ENCODE data around the gene FLII. TPM values are rescaled to one million over a fixed set of nuclear protein-coding genes. Genes with fewer than 3 reads are reported as not detected.

FLII gene
- total and polyA plus RNA-seq, 2 of the 13 experiments (the other 11 are each of a cell fraction or from before 2014, with no cell fraction given), result 130 to 303 TPM

DNA sequence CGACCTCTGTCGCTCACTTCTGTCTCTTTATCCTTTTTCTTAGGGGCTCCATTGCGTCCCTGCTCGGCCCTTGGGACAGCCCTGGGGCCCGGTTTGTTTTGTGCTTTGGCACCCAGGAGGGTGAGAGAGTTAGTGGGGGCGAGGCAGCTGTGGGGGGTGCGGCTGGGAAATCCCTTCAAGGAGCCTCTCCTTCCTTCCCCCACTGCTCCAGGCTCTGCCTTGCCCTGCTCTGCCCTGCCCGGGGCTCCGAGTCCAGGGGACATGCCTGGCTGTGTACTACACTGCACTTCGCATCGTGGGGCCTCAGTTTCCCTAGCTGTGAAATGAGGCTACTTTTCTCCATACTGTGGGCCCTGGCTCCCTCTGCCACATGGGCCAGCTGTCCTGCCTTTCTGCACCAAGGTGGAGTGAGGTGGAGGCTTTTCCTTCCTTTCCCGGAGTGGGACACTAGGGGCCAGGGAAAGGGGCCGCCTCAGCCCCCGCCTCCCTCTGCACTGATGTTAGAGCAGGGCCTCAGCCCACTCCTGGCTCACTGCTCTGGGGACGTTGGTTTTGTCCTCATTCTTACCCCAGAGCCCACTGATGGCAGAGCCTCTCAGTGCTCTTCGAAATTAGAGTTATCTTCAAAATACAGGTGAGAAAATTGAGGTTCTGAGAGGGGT is 32.1 kb downstream of the FLII start (continued):
- TF ChIP-seq, protein P1, sequence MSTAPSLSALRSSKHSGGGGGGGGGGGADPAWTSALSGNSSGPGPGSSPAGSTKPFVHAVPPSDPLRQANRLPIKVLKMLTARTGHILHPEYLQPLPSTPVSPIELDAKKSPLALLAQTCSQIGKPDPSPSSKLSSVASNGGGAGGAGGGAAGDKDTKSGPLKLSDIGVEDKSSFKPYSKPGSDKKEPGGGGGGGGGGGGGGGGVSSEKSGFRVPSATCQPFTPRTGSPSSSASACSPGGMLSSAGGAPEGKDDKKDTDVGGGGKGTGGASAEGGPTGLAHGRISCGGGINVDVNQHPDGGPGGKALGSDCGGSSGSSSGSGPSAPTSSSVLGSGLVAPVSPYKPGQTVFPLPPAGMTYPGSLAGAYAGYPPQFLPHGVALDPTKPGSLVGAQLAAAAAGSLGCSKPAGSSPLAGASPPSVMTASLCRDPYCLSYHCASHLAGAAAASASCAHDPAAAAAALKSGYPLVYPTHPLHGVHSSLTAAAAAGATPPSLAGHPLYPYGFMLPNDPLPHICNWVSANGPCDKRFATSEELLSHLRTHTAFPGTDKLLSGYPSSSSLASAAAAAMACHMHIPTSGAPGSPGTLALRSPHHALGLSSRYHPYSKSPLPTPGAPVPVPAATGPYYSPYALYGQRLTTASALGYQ (CRISPR knock-in tag; IDR thresholded peaks at IDR 0.05), result no peak
- TF ChIP-seq ZNF777 (CRISPR knock-in tag; IDR thresholded peaks at IDR 0.05) (no peak), NONO (IDR thresholded peaks at IDR 0.05) (no peak), NONO (CRISPR knock-in tag; conservative IDR thresholded peaks at IDR 0.05) (no peak), SP2 (CRISPR knock-in tag; IDR thresholded peaks at IDR 0.05) (no peak), HHEX (CRISPR knock-in tag; IDR thresholded peaks at IDR 0.05) (no peak), CHCHD3 (CRISPR knock-in tag; IDR thresholded peaks at IDR 0.05) (no peak), ZNF619 (CRISPR knock-in tag; IDR thresholded peaks at IDR 0.05) (no peak), ZC3H4 (CRISPR knock-in tag; IDR thresholded peaks at IDR 0.05; ENCODE audit: borderline replicate concordance) (no peak), SALL1 (CRISPR knock-in tag; IDR thresholded peaks at IDR 0.05) (0 out of 2 replicates have a peak, but pooled peaks have one; percentile 4)

GRCh38 chr17:18225642-18226283 is 32.8 kb downstream of the FLII start:
- no TSS peak for BruUV-seq (replicated peaks)
- H4K20me1 ChIP-seq (ENCODE audit: insufficient read depth, low read length), result peaks cover 4% of the 10 kb centered on the region; the same call in 1 of the 2 replicates
- H3K79me2 ChIP-seq (ENCODE audit: insufficient read depth, low read length), result peaks cover 21% of the 10 kb centered on the region
- intact Hi-C loops (cut with micrococcal nuclease; ENCODE audit: unreplicated experiment) (no loop called here), in situ Hi-C loops (cut with HindIII; ENCODE audit: extremely low pct_ligation_motif_present, low pct_unique_long_range_greater_than_20kb) (no loop called here)
- no peak overlapping the region for H3K27ac ChIP-seq (ENCODE audit: extremely low read length, insufficient read depth, low read length)
- DNase-seq (ENCODE audit: low spot score) (no peak), ATAC-seq (peak; percentile 1; the same call in 1 of the 3 replicates), FAIRE-seq (no peak)
- peak overlapping the region; percentile 97 for H3K4me2 ChIP-seq (ENCODE audit: low read depth, low read length)
- H3K4me1 ChIP-seq (ENCODE audit: insufficient read depth, low read length), result peaks cover 54% of the 10 kb centered on the region
- peak overlapping the region; percentile 79 for H3K9ac ChIP-seq (ENCODE audit: insufficient read depth, low read depth, low read length)
- no peaks in the 10 kb centered on the region for H3K9me3 ChIP-seq (ENCODE audit: low read length)
- no peaks in the 10 kb centered on the region for H3K36me3 ChIP-seq (replicated peaks in 1 of 2; ENCODE audit: control insufficient read depth in 1 of 2, insufficient read depth in 2 of 2, low read length in 2 of 2)
- no peak overlapping the region for H2AFZ ChIP-seq (ENCODE audit: low read length)
- no peaks in the 10 kb centered on the region; a peak in 1 of 5 replicates for H3K27me3 ChIP-seq (ENCODE audit: control insufficient read depth in 1 of 2, insufficient read depth in 2 of 2, low read length in 2 of 2)
- ChIA-PET CTCF (ENCODE audit: low intra/inter-chr PET ratio, low total read pairs) (no interaction called here), POLR2A (interaction anchor here (1.5 to 3.2 kb wide), 3 partner anchors 18 to 89 kb away, joined by 3 to 29 read pairs (median 7); partner anchors contain the start of genes ALKBH5, SMCR8 and TOP3A)
- H3K4me3 ChIP-seq (replicated peaks in 1 of 3; ENCODE audit: insufficient read depth in 1 of 3, low read depth in 2 of 3, low read length in 3 of 3), result peak overlapping the region; percentile 85 to 96 (median 89)
- 3% methylated on average over 6 of the region's 57 CpGs for WGBS (ENCODE audit: low lambda C conversion rate)
- TF ChIP-seq PATZ1 (CRISPR knock-in tag; IDR thresholded peaks at IDR 0.05) (peak; percentile 33; the same call in 1 of the 2 replicates), THYN1 (CRISPR knock-in tag; IDR thresholded peaks at IDR 0.05; ENCODE audit: borderline replicate concordance, low read depth) (no peak), ZNF564 (CRISPR knock-in tag; IDR thresholded peaks at IDR 0.05) (no peak), SIN3A (IDR thresholded peaks at IDR 0.05; ENCODE audit: borderline replicate concordance, low read depth, low read length) (0 out of 2 replicates have a peak, but pooled peaks have one; percentile 4), POLR2AphosphoS5 (IDR thresholded peaks at IDR 0.05; ENCODE audit: low read depth, low read length) (0 out of 2 replicates have a peak, but pooled peaks have one; percentile 10), POLR2A (IDR thresholded peaks at IDR 0.05; ENCODE audit: insufficient read depth in 1 of 2, low read depth in 2 of 2, low read length in 2 of 2) (peak in 1 of 2 experiments; percentile 48; a peak in 1 of 4 replicates), PHF8 (CRISPR knock-in tag; IDR thresholded peaks at IDR 0.05) (peak; percentile 27; the same call in 1 of the 2 replicates)
- TF ChIP-seq, protein P2, sequence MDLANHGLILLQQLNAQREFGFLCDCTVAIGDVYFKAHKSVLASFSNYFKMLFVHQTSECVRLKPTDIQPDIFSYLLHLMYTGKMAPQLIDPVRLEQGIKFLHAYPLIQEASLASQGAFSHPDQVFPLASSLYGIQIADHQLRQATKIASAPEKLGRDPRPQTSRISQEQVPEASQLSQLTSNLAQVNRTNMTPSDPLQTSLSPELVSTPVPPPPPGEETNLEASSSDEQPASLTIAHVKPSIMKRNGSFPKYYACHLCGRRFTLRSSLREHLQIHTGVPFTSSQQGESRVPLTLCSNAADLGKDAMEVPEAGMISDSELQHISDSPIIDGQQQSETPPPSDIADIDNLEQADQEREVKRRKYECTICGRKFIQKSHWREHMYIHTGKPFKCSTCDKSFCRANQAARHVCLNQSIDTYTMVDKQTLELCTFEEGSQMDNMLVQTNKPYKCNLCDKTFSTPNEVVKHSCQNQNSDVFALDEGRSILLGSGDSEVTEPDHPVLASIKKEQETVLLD (CRISPR knock-in tag; IDR thresholded peaks at IDR 0.05; ENCODE audit: low read depth), result 0 out of 2 replicates have a peak, but pooled peaks have one; percentile 25

All from HepG2 (cell line).